NCI-H1436 (cell line): ENCODE measurements around the gene FILIP1.
"Not testable (repeated sequence)": the region's sequence is repeated elsewhere in the genome, so short reads cannot be mapped to it uniquely, and the experiment has no call there.

Experiments
- DNase-seq: peaks from one replicate; lab custom pipeline; 2025; lab: John Stamatoyannopoulos, UW

The FILIP1 gene

DNA sequence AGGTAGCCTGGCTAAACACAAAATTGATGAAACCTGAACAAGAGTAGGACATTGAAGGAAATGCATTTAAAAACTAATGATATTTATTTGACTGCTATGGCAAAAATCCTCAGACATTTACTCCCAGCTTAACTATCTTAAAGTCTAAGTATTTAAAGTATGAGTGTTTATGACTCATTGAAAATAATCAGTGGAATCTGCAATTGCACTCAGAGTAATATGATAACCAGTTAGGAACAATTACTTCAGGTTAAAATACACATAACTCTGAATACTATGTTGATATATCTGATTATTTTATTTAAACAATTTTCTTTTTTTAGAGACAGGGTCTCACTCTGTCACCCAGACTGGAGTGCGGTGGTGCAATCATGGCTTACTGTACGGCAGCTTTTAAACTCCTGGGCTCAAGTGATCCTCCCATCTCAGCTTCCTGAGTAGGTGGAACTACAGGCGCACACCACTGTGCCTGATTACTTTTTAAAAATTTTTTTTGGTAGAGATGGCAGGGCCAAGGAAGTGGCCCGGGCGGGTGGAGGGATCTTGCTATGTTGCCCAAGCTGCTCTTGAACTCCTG lies 43.9 kb downstream of the FILIP1 start:
- no peak for DNase-seq

DNA sequence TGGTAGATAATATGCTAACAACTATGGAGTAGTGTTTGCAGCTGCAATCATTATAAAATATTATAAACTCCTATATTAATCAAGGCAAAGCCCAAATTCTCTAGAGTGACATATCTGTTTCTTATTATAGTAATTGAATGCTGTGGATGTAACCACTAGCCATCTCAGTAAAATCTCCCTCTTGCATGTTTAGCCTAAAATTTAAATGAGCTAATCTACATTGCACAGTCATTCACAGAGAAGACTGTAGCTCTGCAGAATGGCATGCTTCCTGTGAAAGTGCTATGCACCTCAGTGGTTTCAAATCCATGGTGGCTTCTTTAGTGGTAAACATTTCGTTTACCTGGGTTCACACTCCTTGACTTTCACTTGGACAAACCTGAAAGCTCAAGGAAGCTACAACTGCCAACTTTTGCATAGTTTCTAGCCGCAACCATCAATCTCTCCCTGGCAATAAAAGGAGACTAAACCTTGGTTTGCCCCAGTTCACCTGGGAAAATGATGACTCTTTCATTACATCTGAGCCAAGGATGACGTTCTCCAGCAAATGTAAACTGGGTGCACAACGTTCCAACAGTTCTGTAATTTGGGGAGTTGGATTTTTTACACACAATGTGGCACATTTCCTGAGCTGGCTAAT lies 47.2 kb downstream of the FILIP1 start:
- DNase-seq: no peak

DNA sequence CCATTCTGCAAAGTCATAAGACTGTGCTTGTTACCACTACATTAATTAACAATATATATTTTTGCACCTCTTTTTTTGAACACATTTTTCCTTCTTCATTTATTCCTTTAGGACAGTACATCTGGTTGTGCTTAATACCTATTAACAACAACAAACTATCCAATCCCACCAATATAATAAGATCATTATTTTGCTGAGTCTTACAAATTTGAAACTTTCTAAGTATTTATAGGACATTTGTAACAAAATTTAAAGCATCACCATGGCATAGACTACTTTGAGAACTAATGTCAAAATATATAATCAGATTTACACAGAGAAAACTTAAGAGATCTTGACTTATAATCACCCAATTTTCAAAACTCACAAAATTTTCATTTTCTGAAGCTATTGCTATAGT lies 47.9 kb downstream of the FILIP1 start:
- no peak for DNase-seq

DNA sequence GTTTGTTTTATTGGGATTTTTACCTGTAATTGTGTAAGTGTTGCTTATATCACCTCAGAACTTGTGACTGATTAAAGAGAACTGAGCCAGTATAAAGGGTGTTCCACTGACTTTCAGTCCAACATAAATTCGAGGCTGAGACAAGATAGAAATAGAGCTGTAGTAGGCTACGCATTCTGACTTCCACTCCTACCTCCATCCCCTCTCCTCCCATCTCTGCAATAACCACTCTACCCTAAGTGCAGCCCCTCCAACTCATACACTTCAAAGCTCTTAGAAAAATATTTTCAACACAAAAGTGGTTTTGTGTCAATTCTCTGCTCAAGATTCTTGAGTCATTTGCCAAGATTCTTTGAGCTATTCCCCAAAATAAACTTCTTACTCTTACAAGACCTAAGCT lies 48.7 kb downstream of the FILIP1 start:
- DNase-seq: no peak

DNA sequence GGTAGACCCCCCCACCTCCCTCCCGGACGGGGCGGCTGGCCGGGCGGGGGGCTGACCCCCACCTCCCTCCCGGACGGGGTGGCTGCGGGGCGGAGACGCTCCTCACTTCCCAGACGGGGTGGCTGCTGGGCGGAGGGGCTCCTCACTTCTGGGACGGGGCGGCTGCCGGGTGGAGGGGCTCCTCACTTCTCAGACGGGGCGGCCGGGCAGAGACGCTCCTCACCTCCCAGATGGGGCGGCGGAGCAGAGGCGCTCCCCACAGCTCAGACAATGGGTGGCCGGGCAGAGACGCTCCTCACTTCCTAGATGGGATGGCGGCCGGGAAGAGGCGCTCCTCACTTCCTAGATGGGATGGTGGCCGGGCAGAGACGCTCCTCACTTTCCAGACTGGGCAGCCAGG lies 51.7 kb downstream of the FILIP1 start:
- not testable (repeated sequence) for DNase-seq

DNA sequence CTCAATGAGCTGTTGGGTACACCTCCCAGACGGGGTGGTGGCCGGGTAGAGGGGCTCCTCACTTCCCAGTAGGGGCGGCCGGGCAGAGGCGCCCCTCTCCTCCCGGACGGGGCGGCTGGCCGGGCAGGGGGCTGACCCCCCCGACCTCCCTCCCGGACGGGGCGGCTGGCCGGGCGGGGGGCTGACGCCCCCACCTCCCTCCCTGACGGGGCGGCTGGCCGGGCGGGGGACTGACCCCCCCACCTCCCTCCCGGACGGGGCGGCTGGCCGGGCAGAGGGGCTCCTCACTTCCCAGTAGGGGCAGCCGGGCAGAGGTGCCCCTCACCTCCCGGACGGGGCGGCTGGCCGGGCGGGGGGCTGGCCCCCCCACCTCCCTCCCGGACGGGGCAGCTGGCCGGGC lies 52.1 kb downstream of the FILIP1 start:
- DNase-seq: not testable (repeated sequence)

DNA sequence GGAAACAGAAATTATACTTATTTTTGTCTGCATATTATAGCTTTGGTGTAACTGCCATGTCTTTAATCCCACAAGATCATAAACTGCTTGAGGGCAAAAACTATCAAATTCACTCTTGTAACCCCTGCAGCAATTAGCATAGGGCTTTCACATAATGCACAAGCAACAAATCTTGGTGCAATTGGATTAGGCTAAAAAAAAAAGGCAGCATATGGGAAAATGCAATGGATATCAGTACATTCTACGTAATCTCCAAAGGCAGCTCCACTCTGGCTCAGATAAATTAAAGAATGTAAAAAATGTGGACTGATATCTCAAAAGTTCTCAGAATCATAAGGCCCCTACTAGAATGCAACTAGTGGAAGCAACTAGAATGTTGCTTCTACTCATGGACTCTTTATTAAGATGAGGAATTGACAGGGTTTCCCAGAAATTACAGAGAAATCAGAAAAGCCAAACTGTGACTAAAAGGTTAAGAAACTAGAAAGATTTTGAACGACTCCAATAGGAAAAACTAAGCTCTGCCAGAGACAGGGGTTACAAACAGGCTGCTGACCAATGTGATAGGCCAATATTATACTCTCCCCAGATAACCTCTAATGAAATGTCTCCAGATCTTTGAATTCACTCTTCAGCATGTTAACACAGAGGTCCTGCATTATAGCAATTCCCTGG lies 55.0 kb downstream of the FILIP1 start:
- DNase-seq: no peak

DNA sequence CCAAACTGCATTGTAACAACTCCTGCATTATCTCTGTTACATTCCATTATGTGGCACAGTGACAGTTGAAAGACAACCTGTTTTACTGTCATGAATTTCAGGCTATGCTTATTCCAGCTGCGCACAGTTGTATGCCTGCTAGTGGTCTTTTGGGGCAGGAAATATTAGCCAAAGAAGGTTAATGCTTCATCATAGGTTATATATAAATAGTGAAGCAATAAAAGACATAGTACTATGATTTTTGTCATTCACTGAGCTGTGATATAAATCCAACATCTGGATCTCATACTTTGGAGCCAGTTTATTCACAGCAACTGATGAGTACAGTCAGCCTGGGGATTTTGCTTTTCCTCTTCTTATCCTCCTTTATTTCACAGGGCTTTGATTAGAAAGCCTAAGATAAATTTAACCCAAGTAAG lies 55.6 kb downstream of the FILIP1 start:
- no peak for DNase-seq

DNA sequence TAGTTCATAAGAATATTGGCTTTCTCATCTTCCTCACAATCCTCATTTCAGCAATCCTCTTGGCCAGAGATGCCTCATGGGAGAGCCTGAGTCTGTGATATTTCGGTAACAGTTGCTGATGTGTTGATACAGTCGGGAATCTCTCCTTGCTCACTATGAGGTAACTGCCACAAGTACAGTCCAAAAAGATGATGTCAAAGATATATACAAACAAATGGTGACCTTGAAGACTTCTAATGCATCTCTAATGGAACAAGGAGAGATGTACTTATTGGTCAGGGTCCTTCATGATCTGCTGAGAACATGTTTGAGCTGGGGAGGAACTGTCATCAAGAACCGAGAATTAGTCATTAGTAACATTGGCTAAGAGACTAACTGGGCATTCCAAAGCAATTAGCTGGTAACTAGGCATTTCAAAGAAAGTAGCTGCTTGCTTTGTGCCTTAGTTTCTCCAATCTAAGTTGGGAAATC lies 56.1 kb downstream of the FILIP1 start:
- DNase-seq: no peak

DNA sequence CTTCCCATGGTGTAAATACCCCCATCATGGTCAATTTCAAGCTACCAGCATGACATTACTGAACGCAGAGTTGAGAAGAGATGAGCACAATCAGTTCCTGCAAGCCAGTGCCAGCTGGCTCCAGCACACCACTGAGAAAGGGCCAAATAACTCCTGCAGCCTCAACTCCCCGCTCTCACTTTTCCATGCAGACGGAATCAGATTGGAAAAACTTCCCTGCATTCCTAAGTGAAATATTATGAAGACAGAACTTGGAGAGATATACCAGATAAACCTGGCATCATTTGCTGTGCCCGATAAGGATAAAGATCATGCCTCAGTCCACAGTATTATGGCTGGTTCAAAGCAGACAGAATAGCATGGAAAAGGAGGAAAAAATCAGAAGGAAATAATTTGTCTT lies 56.7 kb downstream of the FILIP1 start:
- no peak for DNase-seq

DNA sequence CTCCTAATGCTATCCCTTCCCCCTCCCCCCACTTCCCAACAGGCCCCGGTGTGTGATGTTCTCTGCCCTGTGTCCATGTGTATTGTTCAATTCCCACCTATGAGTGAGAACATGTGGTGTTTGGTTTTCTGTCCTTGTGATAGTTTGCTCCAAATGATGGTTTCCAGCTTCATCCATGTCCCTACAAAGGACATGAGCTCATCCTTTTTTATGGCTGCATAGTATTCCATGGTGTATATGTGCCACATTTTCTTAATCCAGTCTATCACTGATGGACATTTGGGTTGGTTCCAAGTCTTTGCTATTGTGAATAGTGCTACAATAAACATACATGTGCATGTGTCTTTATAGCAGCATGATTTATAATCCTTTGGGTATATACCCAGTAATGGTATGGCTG lies 60.8 kb downstream of the FILIP1 start:
- not testable (repeated sequence) for DNase-seq

DNA sequence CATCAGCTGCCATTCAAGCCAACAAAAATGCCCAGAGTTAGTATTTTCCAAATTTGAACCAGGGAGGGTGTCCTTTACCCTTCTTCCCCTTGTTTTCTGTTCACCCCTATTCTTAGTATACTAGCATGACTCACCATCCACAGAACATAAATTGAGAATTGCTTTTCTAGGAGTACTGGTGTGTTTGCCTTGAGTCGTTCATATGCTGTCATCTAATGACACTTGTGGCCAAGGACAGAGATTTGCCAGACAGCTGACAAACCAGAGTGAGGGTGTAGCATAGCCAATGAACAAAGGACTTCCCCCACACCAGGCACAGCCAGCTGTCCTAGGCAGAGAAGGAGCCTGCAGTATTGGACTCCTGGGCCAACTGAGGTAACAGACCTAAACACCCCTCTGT lies 62.2 kb downstream of the FILIP1 start:
- DNase-seq: no peak

DNA sequence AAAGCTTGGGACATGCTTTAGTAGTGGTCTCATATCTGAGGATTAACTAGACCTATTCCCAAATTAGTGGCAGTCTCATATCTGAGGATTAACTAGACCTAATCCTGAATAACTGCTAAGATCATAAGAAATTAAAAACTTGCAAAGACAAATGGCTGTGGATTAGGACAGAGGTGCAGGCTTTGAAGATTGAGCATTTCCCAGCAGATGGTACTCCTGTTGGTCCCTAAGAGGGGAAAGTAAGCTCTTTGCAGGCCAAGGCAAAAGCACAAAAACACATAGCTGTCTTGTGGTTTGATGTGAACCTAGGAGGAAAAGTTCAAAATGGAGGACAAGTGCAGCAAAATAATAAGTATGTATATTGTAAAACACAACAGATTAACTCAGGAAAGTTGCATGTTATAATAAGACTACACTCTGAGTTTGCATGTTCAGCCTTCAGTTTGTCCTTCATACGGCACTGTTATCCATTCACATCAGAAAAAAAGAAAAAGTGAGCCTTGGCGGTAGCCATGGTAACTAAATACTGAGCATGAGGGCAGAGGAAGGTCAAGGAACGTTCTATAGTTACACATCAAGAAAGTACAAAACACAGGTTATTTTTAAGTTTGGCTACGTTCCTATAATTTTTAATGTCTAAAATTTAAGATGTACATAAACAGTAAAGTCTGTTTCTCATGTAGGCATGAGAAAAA lies 62.8 kb downstream of the FILIP1 start:
- no peak for DNase-seq

DNA sequence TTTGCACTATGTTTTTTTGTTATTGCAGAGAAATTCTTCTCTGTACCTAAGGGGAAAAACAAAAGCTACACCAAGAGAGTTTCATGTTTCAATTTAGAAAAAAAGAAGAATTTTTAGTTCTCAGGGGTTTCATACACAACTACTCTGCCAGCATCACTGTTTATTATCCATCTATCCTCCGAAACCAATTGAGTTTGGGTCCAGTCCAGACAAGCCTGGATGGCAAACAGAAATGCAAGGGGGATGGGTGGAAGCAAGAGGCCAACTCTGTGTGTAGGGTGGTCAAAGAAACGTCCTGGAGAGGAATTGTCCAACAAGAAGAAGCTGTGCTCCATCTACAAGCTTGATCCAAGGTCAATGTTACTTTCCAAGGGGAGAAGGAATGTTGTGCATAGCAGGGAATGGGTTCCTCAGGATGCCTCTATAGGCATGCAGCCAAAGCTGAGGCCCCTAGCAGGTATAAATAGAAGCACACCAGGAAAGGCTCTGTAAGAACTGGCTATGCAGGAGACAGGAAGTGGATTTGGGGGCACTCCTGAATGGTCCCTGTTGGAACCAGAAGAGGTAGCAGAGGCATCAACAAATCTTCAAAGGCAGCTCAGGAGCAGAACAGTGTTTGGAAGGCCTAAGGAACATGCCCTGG lies 64.4 kb downstream of the FILIP1 start:
- DNase-seq: no peak

DNA sequence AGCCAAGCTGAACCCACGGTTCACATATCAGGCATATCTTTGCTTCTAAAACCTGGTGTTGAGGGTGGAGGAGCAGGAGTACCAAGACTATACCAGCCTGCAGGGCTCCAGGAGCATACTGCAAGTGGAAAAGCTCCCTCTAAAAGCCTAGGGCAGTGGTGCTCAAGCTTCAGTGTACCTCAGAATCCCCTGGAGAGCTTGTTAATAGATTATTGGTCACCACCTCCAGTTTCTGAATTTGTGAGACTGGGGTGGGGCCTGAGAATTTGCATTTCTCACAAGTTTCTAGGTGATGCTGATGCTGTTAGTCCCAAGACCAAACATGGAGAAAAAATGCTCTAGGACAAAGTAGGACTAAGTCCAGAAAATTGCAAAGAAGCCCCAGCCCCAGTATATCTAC lies 65.4 kb downstream of the FILIP1 start:
- no peak for DNase-seq

DNA sequence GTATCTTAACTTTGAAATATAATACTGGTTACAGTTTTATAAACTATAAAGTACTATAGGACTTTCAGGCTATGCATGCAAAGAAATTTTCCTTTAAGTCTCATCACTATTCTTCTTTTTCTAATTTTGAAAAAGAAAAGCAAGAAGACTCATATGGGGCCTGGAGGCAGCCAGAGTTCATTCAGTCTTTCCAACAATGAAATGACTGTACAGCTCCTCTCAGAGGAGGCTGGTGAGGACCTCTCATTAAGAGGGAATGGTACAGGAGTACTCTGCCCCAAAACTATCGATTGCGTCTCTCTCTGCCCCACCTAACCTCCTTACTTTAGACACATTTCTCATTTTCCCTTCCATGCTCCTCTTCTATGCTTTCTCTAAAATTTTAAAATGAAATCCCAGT lies 66.3 kb downstream of the FILIP1 start:
- DNase-seq: no peak

DNA sequence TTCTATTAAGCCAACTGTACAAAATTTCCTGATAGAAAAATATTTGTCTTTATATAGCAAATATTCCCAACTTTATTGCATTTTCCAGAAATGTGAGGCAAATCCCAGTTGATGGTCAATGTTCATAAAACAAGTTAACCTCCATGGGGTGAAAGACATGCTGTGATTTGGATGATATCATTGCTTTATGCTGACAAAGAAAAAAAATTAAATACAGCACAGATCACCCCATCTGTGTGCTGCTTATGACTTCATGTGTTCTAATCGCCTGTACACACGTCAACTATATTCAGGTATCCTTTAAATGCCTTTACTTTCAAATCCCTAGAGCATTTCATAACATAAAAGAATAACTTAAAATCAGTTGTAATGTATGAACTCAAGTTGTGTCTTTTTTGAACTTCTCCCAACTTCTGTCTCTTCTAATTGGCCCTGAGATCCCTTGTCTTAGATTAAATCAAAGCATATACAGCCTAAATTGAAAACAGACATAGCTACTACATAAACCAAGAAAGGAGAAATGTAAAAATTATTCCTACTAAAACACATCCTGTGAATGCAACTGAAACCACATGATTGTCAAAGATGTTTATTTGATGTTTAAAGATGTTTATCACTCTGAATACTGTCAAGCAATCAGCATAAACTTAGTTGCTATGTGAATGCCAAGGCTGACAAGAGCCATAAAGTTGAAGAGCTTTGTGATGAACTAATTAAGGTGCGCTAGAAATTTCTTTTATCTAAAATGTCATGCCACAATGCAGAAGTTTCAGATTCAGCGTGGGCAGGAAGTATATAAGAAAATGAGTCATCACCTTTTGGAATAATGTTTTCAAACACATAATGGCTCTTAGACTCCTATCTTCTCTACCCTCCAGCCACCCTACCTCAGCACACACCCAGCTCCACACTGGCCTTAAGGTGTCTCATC lies 68.7 kb downstream of the FILIP1 start:
- DNase-seq: no peak

DNA sequence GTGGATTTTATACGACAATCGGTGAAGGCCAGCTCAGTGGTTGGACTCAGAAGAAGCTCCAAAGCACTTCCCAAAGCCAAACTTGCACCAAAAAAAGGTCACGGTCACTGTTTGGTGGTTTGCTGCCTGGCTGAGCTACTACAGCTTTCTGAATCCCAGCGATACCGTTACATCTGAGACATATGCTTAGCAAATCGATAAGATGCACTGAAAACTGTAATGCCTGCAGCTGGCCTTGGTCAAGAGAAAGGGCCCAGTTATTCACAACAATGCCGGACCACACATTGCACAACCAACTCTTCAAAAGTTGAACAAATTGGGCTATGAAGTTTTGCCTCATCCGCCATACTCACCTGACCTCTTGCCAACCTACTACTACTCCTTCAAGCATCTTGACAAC lies 70.2 kb downstream of the FILIP1 start:
- DNase-seq: no peak

DNA sequence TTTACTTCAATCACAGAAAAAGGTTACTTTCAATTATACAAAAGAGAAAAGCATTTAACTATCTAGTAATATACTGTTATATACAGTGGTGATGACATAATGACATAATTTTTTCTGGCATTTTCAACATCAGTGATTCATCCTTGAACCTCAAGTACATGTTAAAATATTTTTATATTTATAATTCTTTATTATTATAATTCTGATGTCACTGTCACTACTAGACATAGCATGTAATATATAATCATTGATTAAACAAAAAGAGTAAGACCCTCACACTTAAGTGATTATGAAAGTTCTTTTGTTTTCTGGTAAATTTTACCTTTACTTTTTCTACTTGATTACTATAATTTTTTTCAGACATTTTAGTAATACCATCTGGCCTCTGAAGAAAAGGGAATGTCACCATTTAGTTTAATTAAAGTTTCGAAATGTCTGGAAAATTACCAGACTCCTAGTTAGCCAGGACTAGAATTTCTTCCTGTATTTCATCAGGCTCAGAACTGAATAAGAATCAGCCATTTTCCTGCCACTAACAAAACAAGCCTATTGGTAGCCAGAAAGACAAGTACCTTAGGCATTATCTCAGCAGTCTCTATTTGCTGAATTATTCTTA lies 71.5 kb downstream of the FILIP1 start:
- DNase-seq: no peak

DNA sequence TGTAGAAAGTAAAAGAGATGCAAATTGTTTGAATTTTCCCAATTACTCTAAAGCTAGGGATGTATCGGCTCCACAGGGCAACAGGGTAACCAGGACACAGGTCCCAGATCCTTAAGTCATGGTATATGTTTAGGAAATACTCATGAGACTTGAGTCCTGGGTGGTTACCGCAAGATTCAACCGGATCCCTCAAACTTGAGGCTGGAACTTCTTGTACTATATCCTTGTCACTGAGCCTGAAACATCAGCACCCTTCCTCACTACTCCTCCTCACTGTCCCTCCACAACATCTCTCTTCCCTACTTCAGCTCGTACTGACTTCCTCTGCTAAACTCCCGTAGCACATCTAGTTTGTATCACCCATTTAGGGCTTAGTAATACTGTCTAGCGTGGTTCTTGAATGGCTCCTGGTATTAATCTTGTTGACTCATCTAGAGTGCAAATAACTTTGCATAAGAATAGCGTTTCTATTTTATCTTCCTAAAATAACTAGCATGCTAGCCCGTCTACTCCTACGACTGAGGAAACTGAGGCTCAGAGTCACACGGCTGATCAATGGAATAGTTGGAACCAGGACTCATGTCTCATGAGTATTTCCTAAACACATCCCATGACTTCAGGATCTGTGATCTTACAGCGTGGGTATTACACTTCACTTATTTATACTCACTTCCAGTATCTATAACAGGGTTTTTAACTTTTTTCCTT lies 72.1 kb downstream of the FILIP1 start:
- no peak for DNase-seq
